Neural cell (in vitro differentiated cells): Measurements from ENCODE around the gene OR5AK2. TPM values are rescaled to one million over a fixed set of nuclear protein-coding genes. Genes with fewer than 3 reads are reported as not detected.
"Not testable (repeated sequence)": the region's sequence is repeated elsewhere in the genome, so short reads cannot be mapped to it uniquely, and the experiment has no call there.

Experiments
- H2AFZ ChIP-seq: fragments of 200-600, 300-800 bp; sonication (generic), shearing (Covaris generic); 2 replicates; pipeline ENCODE4 v1.6.0; 2014; ENCODE audit warnings: low read depth, mild to moderate bottlenecking, antibody characterized with exemption, low read length, moderate library complexity
- H3F3A ChIP-seq: fragments of 200-600 bp; shearing (Covaris generic); 2 replicates; pipeline ENCODE4 v1.6.1; 2016; ENCODE audit warnings: mild to moderate bottlenecking, moderate library complexity, mixed read lengths, antibody characterized with exemption, low read length; ENCODE audit not compliant: insufficient read depth, poor library complexity, severe bottlenecking
- H3K27ac ChIP-seq: fragments of 200-600, 300-800 bp; sonication (generic), shearing (Covaris generic); 2 replicates; pipeline ENCODE4 v1.5.1; 2014; ENCODE audit warnings: mild to moderate bottlenecking, low read length, moderate library complexity
- H3K27me3 ChIP-seq: fragments of 300-800, 200-600 bp; sonication (generic), shearing (Covaris generic); 2 replicates; pipeline ENCODE4 v1.6.0; 2014; ENCODE audit warnings: mild to moderate bottlenecking, low read depth, low read length, moderate library complexity; ENCODE audit not compliant: insufficient read depth
- H3K36me3 ChIP-seq: fragments of 300-800, 200-600 bp; sonication (generic), shearing (Covaris generic); 2 replicates; pipeline ENCODE4 v1.5.1; 2014; ENCODE audit warnings: mild to moderate bottlenecking, antibody characterized with exemption, low read length, moderate library complexity; ENCODE audit not compliant: insufficient read depth
- H3K4me2 ChIP-seq: fragments of 300-800, 200-600 bp; sonication (generic), shearing (Covaris generic); 2 replicates; pipeline ENCODE4 v1.6.0; 2014; ENCODE audit warnings: mild to moderate bottlenecking, low read length
- H3K4me3 ChIP-seq: fragments of 300-800, 200-600 bp; sonication (generic), shearing (Covaris generic); 2 replicates; pipeline ENCODE4 v1.5.1; 2014; ENCODE audit warnings: mild to moderate bottlenecking, low read length, moderate library complexity
- H3K79me2 ChIP-seq: fragments of 200-600 bp; shearing (Covaris generic); replicated peaks from 2 replicates; pipeline ENCODE4 v1.6.0; 2014; ENCODE audit warnings: mild to moderate bottlenecking, low read length, moderate library complexity; ENCODE audit not compliant: insufficient read depth
- H3K9ac ChIP-seq: fragments of 300-800, 200-600 bp; sonication (generic), shearing (Covaris generic); 2 replicates; pipeline ENCODE4 v1.6.1; 2016; ENCODE audit warnings: mild to moderate bottlenecking, low read length, mixed read lengths
- H3K9me2 ChIP-seq: fragments of 200-600 bp; shearing (Covaris generic); 2 replicates; pipeline ENCODE4 v1.6.1; 2016; ENCODE audit warnings: mild to moderate bottlenecking, low read length, mixed read lengths; ENCODE audit not compliant: insufficient read depth
- H3K9me3 ChIP-seq: fragments of 200-600, 300-800 bp; sonication (generic), shearing (Covaris generic); 2 replicates; pipeline ENCODE4 v1.6.1; 2016; ENCODE audit warnings: mild to moderate bottlenecking, mixed run types, low read length, moderate library complexity, mixed read lengths
- H4K20me1 ChIP-seq: fragments of 200-600 bp; shearing (Covaris generic); 2 replicates; pipeline ENCODE4 v1.6.1; 2016; ENCODE audit warnings: mild to moderate bottlenecking, mixed run types; ENCODE audit not compliant: insufficient read depth
- CTCF ChIP-seq: fragments of 450-650 bp; IDR thresholded peaks from 2 replicates; pipeline ENCODE4 v1.5.1; 2014; ENCODE audit warnings: antibody characterized with exemption, mild to moderate bottlenecking, moderate library complexity; ENCODE audit not compliant: poor library complexity, severe bottlenecking
- EP300 ChIP-seq: fragments of 450-650 bp; conservative IDR thresholded peaks from 2 replicates; pipeline ENCODE4 v1.6.1; 2014; ENCODE audit warnings: antibody characterized with exemption, mild to moderate bottlenecking, moderate library complexity; ENCODE audit not compliant: poor library complexity, severe bottlenecking
- EZH2 ChIP-seq: fragments of 200-600, 300-800 bp; shearing (Covaris generic), sonication (generic); IDR thresholded peaks from 2 replicates; pipeline ENCODE4 v1.6.1; 2014; ENCODE audit warnings: antibody characterized with exemption, low read length, borderline replicate concordance, mild to moderate bottlenecking; ENCODE audit not compliant: insufficient read depth, poor library complexity, severe bottlenecking
- MXI1 ChIP-seq: fragments of 450-650 bp; conservative IDR thresholded peaks from 2 replicates; pipeline ENCODE4 v1.6.1; 2014; ENCODE audit warnings: antibody characterized with exemption, mild to moderate bottlenecking; ENCODE audit not compliant: poor library complexity, severe bottlenecking
- POLR2AphosphoS5 ChIP-seq: IDR thresholded peaks from 2 replicates; pipeline ENCODE4 v1.6.1; 2012
- RAD21 ChIP-seq: fragments of 450-650 bp; conservative IDR thresholded peaks from 2 replicates; pipeline ENCODE4 v1.6.1; 2014; ENCODE audit warnings: antibody characterized with exemption, mild to moderate bottlenecking, moderate library complexity
- REST ChIP-seq: IDR thresholded peaks from 2 replicates; pipeline ENCODE4 v1.6.1; 2012; ENCODE audit warnings: borderline replicate concordance
- SMC3 ChIP-seq: fragments of 450-650 bp; conservative IDR thresholded peaks from 2 replicates; pipeline ENCODE4 v1.6.1; 2014; ENCODE audit warnings: antibody characterized with exemption, mild to moderate bottlenecking, moderate library complexity; ENCODE audit not compliant: poor library complexity
- TAF1 ChIP-seq: IDR thresholded peaks from 2 replicates; pipeline ENCODE4 v1.6.1; 2012; ENCODE audit warnings: low read depth
- polyA minus RNA-seq: library from RNA; depleted of rRNA, polyadenylated mRNA; stranded (reverse); fragments of >200 nt; gene quantifications from 2 replicates; pipeline ENCODE4 v1.2.3, GENCODE V29; 2014
- polyA plus RNA-seq: library from polyadenylated mRNA; depleted of rRNA; stranded (reverse); fragments of >200 nt; gene quantifications from 2 replicates; pipeline ENCODE4 v1.2.3, GENCODE V29; 2014

OR5AK2 gene
- polyA plus RNA-seq (not detected in 2 replicates), polyA minus RNA-seq (not detected in 2 replicates)

DNA sequence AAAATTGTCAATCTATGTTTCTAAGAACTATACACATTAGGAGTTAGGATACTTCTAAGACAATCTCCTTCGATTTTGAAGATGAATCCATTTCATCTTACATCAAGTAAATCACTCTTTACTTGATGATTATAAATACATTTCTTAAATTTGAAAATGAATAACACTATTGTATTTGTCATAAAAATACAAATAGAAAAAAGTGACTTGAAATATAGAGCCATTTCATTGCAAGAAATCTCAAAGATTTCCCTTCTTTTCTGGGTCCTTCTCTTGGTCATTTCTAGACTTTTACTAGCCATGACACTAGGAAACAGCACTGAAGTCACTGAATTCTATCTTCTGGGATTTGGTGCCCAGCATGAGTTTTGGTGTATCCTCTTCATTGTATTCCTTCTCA, at the start of gene OR5AK2:
Gene OR5AK2, plus strand, starts transcription at position 301 of the 400 bp plus-strand sequence. Its CDS starts 0 bp downstream, at position 301.
- no peaks in the 10 kb centered on the region for H3K79me2 ChIP-seq
- H3K9me3 ChIP-seq: no peaks in the 10 kb centered on the region
- no peak for TF ChIP-seq EZH2
- TF ChIP-seq EP300: no peak
- TF ChIP-seq CTCF: no peak
- TF ChIP-seq SMC3: no peak
- TF ChIP-seq REST: no peak
- TF ChIP-seq RAD21: no peak
- no peak for TF ChIP-seq MXI1

DNA sequence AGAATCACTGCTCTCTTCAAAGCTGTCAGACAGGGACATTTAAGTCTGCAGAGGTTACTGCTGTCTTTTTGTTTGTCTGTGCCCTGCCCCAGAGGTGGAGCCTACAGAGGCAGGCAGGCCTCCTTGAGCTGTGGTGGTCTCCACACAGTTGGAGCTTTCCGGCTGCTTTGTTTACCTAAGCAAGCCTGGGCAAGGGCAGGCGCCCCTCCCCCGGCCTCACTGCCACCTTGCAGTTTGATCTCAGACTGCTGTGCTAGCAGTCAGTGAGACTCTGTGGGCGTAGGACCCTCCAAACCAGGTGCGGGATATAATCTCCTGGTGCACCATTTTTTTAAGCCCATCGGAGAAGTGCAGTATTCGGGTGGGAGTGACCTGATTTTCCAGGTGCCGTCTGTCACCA, 43.2 kb upstream of the OR5AK2 start:
- not testable (repeated sequence) for H3K36me3 ChIP-seq, H2AFZ ChIP-seq, H3K9me2 ChIP-seq, H3K27me3 ChIP-seq, H3K9ac ChIP-seq, H3F3A ChIP-seq, H3K27ac ChIP-seq, H3K4me3 ChIP-seq, H3K79me2 ChIP-seq, H3K4me2 ChIP-seq, H3K9me3 ChIP-seq, H4K20me1 ChIP-seq

More for the DNA sequence above, at the start of gene OR5AK2:
- Histone ChIP-seq H3K9ac (no peak within 1 kb of the TSS), H3F3A (no peaks in the 10 kb centered on the region), H4K20me1 (no peaks in the 10 kb centered on the region), H3K4me3 (no peak within 1 kb of the TSS), H3K36me3 (no peaks in the 10 kb centered on the region), H2AFZ (no peak within 1 kb of the TSS), H3K27me3 (no peaks in the 10 kb centered on the region), H3K9me2 (no peaks in the 10 kb centered on the region), H3K4me2 (no peak within 1 kb of the TSS), H3K27ac (no peak within 1 kb of the TSS)

DNA sequence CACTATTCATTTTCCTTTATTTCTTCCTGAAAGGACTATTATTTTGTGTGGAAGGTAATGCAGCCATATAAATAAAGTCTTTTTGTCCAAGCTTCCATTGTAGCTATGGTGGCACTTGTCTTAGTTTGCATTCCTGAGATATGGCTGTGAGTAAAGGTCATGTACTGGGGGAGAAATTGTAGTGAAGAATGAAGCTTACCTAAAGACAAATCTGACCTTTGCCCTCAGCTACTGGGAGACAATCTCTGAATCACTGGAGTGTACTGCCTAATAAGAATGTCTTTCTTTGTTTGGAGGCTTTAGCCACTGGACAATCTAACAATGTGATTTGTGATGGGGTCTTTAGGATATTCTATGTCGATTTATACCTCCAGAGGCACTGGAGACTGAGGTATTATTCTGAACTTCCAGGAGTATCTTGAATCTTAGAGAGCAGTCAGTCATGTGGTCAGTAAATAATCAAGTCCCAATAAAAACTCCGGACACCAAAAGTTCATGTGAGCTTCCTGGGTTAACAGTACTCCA, 39.7 kb upstream of the OR5AK2 start:
- Histone ChIP-seq H3K9me2 (no peaks in the 10 kb centered on the region), H2AFZ (no peak overlapping the region), H3K4me2 (no peak overlapping the region), H4K20me1 (no peaks in the 10 kb centered on the region), H3K27me3 (no peaks in the 10 kb centered on the region), H3K4me3 (no peak overlapping the region), H3K79me2 (no peaks in the 10 kb centered on the region), H3K9ac (no peak overlapping the region), H3K9me3 (no peaks in the 10 kb centered on the region), H3K36me3 (no peaks in the 10 kb centered on the region), H3K27ac (no peak overlapping the region), H3F3A (no peaks in the 10 kb centered on the region)
- no peak for TF ChIP-seq MXI1
- TF ChIP-seq EP300: no peak
- TF ChIP-seq POLR2AphosphoS5: no peak
- no peak for TF ChIP-seq TAF1
- no peak for TF ChIP-seq CTCF
- TF ChIP-seq EZH2: no peak
- no peak for TF ChIP-seq REST
- no peak for TF ChIP-seq SMC3
